Activated CD8-positive, alpha-beta T cell treated with anti-CD3 and anti-CD28 coated beads for 36 hours (primary cell): ENCODE results near the gene GPR31. TPM values are rescaled to one million over a fixed set of nuclear protein-coding genes. Genes with fewer than 3 reads are reported as not detected.

Experiments used
- ATAC-seq: fragments of 200-7000 bp; cut with Tn5 transposase; one replicate; pipeline ENCODE4 v1.10.0; 2021; ENCODE audit warnings: mild to moderate bottlenecking, moderate library complexity
- CTCF ChIA-PET: fragments of 350-600 bp; sonication (Branson Sonifier 250); formaldehyde crosslinking; loops from one replicate; lab custom pipeline; 2021; ENCODE audit warnings: antibody characterized with exemption; lab: Charles Lee
- POLR2A ChIA-PET: fragments of 350-600 bp; sonication (Branson Sonifier 250); formaldehyde crosslinking; loops from one replicate; lab custom pipeline; 2021; ENCODE audit warnings: antibody characterized with exemption; lab: Charles Lee
- DNase-seq: peaks from one replicate; pipeline ENCODE4 v3.0.0-alpha.2; 2020
- H3K27ac Mint-ChIP-seq: one replicate; pipeline ENCODE4 v1.8.0; 2021; ENCODE audit warnings: mild to moderate bottlenecking, mixed read lengths
- H3K27me3 Mint-ChIP-seq: one replicate; pipeline ENCODE4 v1.8.0; 2021; ENCODE audit warnings: mixed read lengths
- H3K36me3 Mint-ChIP-seq: one replicate; pipeline ENCODE4 v1.8.0; 2021; ENCODE audit warnings: low read depth, mixed read lengths
- H3K4me1 Mint-ChIP-seq: one replicate; pipeline ENCODE4 v1.8.0; 2021; ENCODE audit warnings: low read depth, mixed read lengths
- H3K4me3 Mint-ChIP-seq: one replicate; pipeline ENCODE4 v1.8.0; 2021; ENCODE audit warnings: mild to moderate bottlenecking, moderate library complexity, mixed read lengths
- H3K9me3 Mint-ChIP-seq: one replicate; pipeline ENCODE4 v1.8.0; 2021; ENCODE audit warnings: mixed read lengths
- intact Hi-C: fragments of 100-400 bp; cut with micrococcal nuclease; formaldehyde crosslinking; loops from one replicate; pipeline ENCODE4 v1.10.0; 2022
- total RNA-seq, 2 experiments: library from RNA; stranded (reverse); gene quantifications; one replicate each; pipeline ENCODE4 v1.2.3, GENCODE V29; 2021
- TF ChIP-seq, protein P1 (sequence below): fragments of 200-600 bp; IDR thresholded peaks from one replicate; pipeline ENCODE4 v1.8.0; 2022; ENCODE audit warnings: antibody characterized with exemption, mild to moderate bottlenecking

GPR31 gene
- total RNA-seq, 2 experiments from 2014 or later: not detected

DNA sequence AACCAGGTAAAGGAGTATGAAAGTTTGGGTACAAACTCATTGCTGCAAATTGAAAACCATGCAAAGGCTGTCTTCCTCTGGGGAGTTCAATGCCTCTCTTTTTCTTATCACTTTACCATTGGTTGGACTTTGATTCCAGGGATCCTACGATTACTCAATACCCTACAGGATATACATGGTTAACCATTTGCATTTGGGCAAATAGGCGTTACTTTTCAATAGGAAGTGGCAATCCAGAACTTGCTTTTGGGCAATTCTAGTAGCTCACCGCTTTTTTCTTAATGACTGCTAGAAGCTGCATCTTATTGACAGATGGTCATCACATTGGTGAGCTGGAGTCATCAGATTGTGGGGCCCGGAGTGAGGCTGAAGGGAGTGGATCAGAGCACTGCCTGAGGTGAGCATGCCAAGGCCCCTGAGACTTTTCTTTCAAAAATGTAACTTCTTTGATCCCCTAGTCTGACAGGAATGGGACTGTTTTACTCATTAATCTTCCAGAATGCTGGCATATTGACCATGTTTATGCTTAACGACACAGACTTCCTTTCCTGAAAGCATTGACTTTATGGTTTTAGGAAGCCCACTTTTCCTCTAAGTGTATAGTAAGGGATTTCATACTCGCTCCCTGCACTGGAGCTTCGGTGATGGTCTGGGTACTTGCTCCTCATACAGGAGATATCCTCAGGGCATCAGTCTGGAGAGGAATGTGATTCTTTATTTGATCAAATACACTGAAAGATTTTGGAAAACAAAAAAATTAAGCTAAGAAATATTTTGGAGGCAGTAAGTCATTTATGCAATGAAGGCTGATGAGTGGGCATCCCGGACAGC, 34.7 kb downstream of the GPR31 start, which contains the start of gene CCR6:
CCR6 (plus strand) TSS at position 270 of the 831 bp plus-strand sequence. CDS start 13,039 bp downstream, outside the sequence.
- POLR2A ChIA-PET: interaction anchor here (0.9 kb wide), 1 partner anchor 29 kb away, joined by 3 read pairs; no protein-coding TSS in a partner anchor

DNA sequence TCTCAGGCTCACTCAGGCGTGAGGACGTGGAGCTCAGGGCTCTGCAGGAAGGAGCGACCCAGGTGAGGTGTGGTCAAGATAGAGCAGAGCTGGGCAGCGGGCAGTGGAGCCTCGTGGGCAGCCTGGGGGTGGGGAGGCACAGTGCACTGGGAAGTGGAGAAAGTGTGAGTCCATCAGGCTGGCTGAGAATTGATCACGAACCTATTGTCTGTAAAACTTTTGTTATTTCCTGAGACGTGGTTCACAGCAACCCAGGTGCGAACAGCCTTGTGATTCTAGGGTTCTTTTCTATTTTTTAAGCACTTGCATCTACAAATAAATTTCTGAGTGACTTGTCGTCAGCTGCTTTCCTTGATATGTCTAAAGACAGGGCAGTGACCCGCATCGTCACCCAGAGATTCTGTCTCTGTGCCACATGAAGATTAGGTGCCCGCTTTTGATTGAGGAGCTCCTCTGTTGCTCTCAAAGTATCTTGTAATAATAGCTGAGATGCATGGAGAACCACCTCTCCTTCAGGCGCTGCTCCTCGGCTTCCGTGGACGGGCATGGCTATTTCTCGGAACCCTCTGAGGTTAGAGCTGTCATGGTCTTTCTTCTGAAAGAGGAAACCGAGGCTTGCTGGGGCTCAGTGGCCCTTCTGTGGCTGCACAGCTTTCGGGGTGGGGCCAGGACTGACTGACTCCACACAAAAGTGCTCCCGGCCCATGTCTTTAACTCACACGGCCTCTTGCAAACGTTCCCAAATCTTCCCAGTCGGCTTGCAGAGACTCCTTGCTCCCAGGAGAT, 35.5 kb downstream of the GPR31 start:
- Mint-ChIP-seq H3K4me3 (peak overlapping the region; percentile 28), H3K36me3 (no peaks in the 10 kb centered on the region), H3K27me3 (no peaks in the 10 kb centered on the region), H3K9me3 (no peaks in the 10 kb centered on the region), H3K27ac (peak overlapping the region; percentile 77), H3K4me1 (peaks cover 36% of the 10 kb centered on the region)
- TF ChIP-seq, protein P1, sequence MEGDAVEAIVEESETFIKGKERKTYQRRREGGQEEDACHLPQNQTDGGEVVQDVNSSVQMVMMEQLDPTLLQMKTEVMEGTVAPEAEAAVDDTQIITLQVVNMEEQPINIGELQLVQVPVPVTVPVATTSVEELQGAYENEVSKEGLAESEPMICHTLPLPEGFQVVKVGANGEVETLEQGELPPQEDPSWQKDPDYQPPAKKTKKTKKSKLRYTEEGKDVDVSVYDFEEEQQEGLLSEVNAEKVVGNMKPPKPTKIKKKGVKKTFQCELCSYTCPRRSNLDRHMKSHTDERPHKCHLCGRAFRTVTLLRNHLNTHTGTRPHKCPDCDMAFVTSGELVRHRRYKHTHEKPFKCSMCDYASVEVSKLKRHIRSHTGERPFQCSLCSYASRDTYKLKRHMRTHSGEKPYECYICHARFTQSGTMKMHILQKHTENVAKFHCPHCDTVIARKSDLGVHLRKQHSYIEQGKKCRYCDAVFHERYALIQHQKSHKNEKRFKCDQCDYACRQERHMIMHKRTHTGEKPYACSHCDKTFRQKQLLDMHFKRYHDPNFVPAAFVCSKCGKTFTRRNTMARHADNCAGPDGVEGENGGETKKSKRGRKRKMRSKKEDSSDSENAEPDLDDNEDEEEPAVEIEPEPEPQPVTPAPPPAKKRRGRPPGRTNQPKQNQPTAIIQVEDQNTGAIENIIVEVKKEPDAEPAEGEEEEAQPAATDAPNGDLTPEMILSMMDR: no peak
- intact Hi-C loops: no loop called here
- CTCF ChIA-PET: interaction anchor here (1.1 to 2.5 kb wide), 5 partner anchors 12 to 348 kb away, joined by 3 to 9 read pairs (median 3); no protein-coding TSS in a partner anchor
- DNase-seq: peak; percentile 30
- peak; percentile 46 for ATAC-seq
- POLR2A ChIA-PET: interaction anchor here (0.9 kb wide), 2 partner anchors 28 to 69 kb away, joined by 3 read pairs; no protein-coding TSS in a partner anchor

More for the DNA sequence above, 34.7 kb downstream of the GPR31 start, which contains the start of gene CCR6:
- ATAC-seq: peak; percentile 43
- Mint-ChIP-seq H3K4me3 (peak within 1 kb of the TSS; percentile 28), H3K4me1 (peaks cover 36% of the 10 kb centered on the region), H3K36me3 (no peaks in the 10 kb centered on the region), H3K9me3 (no peaks in the 10 kb centered on the region), H3K27ac (peak within 1 kb of the TSS; percentile 77), H3K27me3 (no peaks in the 10 kb centered on the region)
- intact Hi-C loops: no loop called here
- TF ChIP-seq, protein P1: no peak
- CTCF ChIA-PET: interaction anchor here (0.8 to 2.5 kb wide), 6 partner anchors 14 to 348 kb away, joined by 3 to 9 read pairs (median 3); no protein-coding TSS in a partner anchor
- no peak for DNase-seq

DNA sequence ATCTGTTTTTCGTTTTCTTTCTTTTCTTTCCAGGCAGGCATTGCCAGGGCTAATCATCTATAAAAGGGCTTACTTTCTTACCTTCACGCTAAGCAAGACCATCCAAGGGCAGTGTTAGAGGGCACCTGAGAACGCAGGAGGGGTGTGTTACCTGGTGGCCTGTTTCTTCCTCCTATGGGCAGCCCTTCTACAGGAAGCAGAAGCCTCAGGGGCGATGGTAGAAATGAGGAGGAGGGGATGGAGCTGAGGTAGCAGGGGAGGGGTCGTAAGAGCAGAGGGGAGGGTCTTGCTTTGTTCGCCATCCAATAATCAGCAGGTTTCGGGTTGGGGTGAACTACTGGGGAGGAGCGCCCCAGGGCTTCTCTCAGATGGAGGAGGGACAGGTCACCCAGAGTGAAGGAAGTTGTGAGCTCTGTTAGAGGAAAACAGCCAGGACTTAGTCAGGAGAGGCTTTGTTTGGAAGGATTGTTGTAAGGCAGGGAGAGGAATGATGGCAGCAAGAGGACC, 36.4 kb downstream of the GPR31 start:
- Mint-ChIP-seq H3K4me3 (peak overlapping the region; percentile 28), H3K36me3 (no peaks in the 10 kb centered on the region), H3K9me3 (no peaks in the 10 kb centered on the region), H3K4me1 (peaks cover 36% of the 10 kb centered on the region), H3K27ac (peak overlapping the region; percentile 77), H3K27me3 (no peaks in the 10 kb centered on the region)
- POLR2A ChIA-PET: no interaction called here
- TF ChIP-seq, protein P1: no peak
- DNase-seq (no peak), ATAC-seq (no peak)
- intact Hi-C loops: no loop called here
- CTCF ChIA-PET: interaction anchor here (1.2 to 2.5 kb wide), 2 partner anchors 13 to 20 kb away, joined by 3 to 9 read pairs; no protein-coding TSS in a partner anchor

DNA sequence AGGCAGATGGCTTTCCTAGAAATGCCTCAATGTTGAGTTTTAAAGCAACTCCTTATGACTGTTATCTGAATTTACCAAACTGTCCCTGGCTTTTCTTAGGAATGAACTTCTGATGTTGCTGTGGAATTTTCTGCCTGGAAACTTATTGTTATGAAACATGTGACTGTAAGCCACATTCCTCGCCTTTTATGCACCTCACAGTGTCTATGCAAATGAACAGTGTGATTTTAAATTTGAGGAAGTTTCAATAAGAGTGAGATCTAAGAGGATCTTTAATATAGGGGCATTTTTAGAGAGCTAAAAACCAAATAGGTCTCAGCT, 37.2 kb downstream of the GPR31 start:
- ChIA-PET POLR2A (interaction anchor here (0.5 kb wide), 1 partner anchor 60 kb away, joined by 3 read pairs; no protein-coding TSS in a partner anchor), CTCF (interaction anchor here (2.5 kb wide), 1 partner anchor 21 kb away, joined by 9 read pairs; no protein-coding TSS in a partner anchor)
- DNase-seq (no peak), ATAC-seq (no peak)
- intact Hi-C loops: no loop called here
- H3K27ac Mint-ChIP-seq: peak overlapping the region; percentile 21
- peaks cover 36% of the 10 kb centered on the region for H3K4me1 Mint-ChIP-seq
- no peaks in the 10 kb centered on the region for H3K9me3 Mint-ChIP-seq
- no peaks in the 10 kb centered on the region for H3K36me3 Mint-ChIP-seq
- no peaks in the 10 kb centered on the region for H3K27me3 Mint-ChIP-seq
- TF ChIP-seq, protein P1: no peak
- no peak overlapping the region for H3K4me3 Mint-ChIP-seq
